Breast epithelium (tissue), 4 donors: Measurements from ENCODE around the gene CAV1. TPM values are rescaled to one million over a fixed set of nuclear protein-coding genes. Genes with fewer than 3 reads are reported as not detected.

Experiments used
- DNase-seq, 2 donors: peaks; one replicate each; pipeline ENCODE4 v3.0.0-alpha.2; 2019; ENCODE audit warnings: low spot score in 2 of 2
- H3K27ac ChIP-seq, 2 donors: fragments of 200-600 bp; sonication (generic) in 1 of 2; one replicate each; pipeline ENCODE4 v1.5.1; 2016 to 2019; ENCODE audit warnings: mild to moderate bottlenecking in 1 of 2
- H3K27me3 ChIP-seq, 2 donors: fragments of 200-600 bp; sonication (generic) in 1 of 2; one replicate each; pipeline versions ENCODE4 v1.5.1 to v1.6.0; 2017 to 2019; ENCODE audit warnings: control low read depth in 1 of 2, mild to moderate bottlenecking in 1 of 2
- H3K36me3 ChIP-seq: fragments of 200-600 bp; one replicate; pipeline ENCODE4 v1.5.1; 2019
- H3K4me1 ChIP-seq, 2 donors: fragments of 200-600 bp; sonication (generic); one replicate each; pipeline ENCODE4 v1.5.1; 2016 to 2019; ENCODE audit warnings: control low read depth in 1 of 2
- H3K4me3 ChIP-seq, 3 donors: fragments of 200-600 bp; sonication (generic); 1 replicate in 2 of 3; 2 replicates in 1 of 3; pipeline ENCODE4 v1.5.1; 2016 to 2019; ENCODE audit warnings: mild to moderate bottlenecking in 3 of 3, moderate library complexity in 2 of 3
- H3K9me3 ChIP-seq, 2 donors: fragments of 200-600 bp; sonication (generic) in 1 of 2; one replicate each; pipeline ENCODE4 v1.5.1; 2016 to 2019; ENCODE audit warnings: control low read depth in 1 of 2
- POLR2A ChIP-seq: fragments of 450-650 bp; IDR thresholded peaks from one replicate; pipeline ENCODE4 v1.6.1; 2016; ENCODE audit warnings: antibody characterized with exemption, mild to moderate bottlenecking, moderate library complexity
- POLR2AphosphoS5 ChIP-seq, 3 donors: sonication (generic); formaldehyde crosslinking; IDR thresholded peaks; one replicate each; pipeline ENCODE4 v1.6.1; 2017; ENCODE audit warnings: antibody characterized with exemption in 3 of 3
- intact Hi-C: fragments of 100-400 bp; cut with DNase I; formaldehyde crosslinking; loops from one replicate; pipeline ENCODE4 v1.15.1; 2023; ENCODE audit warnings: low total_unique reads
- total RNA-seq, 3 donors: library from RNA; depleted of rRNA; stranded (reverse); fragments of >200 nt; gene quantifications; one replicate each; pipeline ENCODE4 v1.1.0, GENCODE V29; 2016
- TF ChIP-seq, protein P1 (sequence below), 3 donors: fragments of 450-650 bp; IDR thresholded peaks; one replicate each; pipeline ENCODE4 v1.5.1; 2016 to 2017; ENCODE audit warnings: antibody characterized with exemption in 3 of 3, mild to moderate bottlenecking in 3 of 3, moderate library complexity in 3 of 3

The CAV1 gene
- total RNA-seq, 3 donors from 2014 or later = 117 to 729 (median 154) TPM

DNA sequence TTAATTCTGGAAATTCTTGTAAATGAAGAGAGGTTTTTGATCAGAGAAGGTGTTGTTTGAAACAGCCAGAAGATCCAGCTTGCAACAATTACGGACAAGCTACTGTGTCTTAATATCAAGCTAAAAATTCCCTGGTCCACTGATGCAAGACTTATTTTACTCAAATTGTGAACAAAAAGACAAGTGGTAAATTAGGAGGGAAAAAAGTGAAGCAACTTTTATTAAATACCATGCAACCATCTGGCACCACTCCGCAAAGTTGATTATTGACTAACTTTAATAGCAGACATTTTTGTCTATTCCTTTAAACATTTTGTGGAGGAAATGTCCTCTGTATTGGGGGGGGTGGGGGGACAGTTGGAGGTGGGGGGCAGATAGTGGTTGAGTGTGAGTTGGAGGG is 30.4 kb upstream of the CAV1 start:
- H3K4me1 ChIP-seq = no peaks in the 10 kb centered on the region
- no peaks in the 10 kb centered on the region for H3K27me3 ChIP-seq
- no peaks in the 10 kb centered on the region for H3K9me3 ChIP-seq
- DNase-seq = no peak
- no peaks in the 10 kb centered on the region for H3K36me3 ChIP-seq
- H3K27ac ChIP-seq = no peak overlapping the region
- intact Hi-C loops = no loop called here
- TF ChIP-seq, protein P1, sequence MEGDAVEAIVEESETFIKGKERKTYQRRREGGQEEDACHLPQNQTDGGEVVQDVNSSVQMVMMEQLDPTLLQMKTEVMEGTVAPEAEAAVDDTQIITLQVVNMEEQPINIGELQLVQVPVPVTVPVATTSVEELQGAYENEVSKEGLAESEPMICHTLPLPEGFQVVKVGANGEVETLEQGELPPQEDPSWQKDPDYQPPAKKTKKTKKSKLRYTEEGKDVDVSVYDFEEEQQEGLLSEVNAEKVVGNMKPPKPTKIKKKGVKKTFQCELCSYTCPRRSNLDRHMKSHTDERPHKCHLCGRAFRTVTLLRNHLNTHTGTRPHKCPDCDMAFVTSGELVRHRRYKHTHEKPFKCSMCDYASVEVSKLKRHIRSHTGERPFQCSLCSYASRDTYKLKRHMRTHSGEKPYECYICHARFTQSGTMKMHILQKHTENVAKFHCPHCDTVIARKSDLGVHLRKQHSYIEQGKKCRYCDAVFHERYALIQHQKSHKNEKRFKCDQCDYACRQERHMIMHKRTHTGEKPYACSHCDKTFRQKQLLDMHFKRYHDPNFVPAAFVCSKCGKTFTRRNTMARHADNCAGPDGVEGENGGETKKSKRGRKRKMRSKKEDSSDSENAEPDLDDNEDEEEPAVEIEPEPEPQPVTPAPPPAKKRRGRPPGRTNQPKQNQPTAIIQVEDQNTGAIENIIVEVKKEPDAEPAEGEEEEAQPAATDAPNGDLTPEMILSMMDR (IDR thresholded peaks at IDR 0.05) = no peak
- no peak for TF ChIP-seq POLR2AphosphoS5 (IDR thresholded peaks at IDR 0.05)
- TF ChIP-seq POLR2A = no peak
- H3K4me3 ChIP-seq = no peak overlapping the region

DNA sequence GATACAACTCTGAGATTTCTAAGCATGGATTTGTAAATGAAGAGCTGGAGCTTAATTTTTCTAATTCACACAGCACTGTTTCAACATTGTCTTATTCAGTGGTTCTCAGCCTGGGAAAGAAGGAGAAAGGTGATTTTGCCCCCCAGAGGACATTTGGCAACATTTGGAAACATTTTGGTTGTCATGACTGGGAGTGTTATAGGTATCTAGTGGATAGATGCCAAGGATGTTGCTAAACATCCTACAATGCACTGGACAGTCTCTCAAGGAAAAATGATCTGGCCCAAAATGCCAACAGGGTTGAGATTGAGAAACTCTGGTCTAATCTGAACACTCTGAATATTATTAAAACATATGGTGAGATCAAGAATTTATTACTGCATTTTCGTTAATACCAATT is 29.1 kb upstream of the CAV1 start:
- no peak overlapping the region for H3K27ac ChIP-seq
- H3K9me3 ChIP-seq = no peaks in the 10 kb centered on the region
- no peak for TF ChIP-seq POLR2AphosphoS5 (IDR thresholded peaks at IDR 0.05)
- TF ChIP-seq POLR2A = no peak
- TF ChIP-seq, protein P1 (IDR thresholded peaks at IDR 0.05) = no peak
- H3K4me1 ChIP-seq = no peaks in the 10 kb centered on the region
- no peaks in the 10 kb centered on the region for H3K36me3 ChIP-seq
- no peak for DNase-seq
- no peaks in the 10 kb centered on the region for H3K27me3 ChIP-seq
- no peak overlapping the region for H3K4me3 ChIP-seq
- intact Hi-C loops = no loop called here

DNA sequence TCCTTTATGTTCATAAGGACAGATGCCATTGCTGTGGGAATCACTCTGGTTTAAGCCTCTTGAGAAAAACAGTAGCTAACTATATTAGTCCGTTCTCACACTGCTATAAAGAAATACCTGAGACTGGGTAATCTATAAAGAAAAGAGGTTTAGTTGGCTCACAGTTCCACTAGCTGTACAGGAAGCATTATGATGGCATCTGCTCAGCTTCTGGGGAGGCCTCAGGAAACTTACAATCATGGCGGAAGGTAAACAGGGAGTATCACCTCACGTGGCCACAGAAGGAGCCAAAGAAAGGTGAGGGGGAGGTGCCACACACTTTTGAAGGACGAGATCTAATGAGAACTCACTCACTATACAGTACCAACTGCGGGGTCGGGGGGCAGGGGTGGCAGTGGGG is 28.2 kb upstream of the CAV1 start:
- no peaks in the 10 kb centered on the region for H3K9me3 ChIP-seq
- no peak overlapping the region for H3K27ac ChIP-seq
- no peak overlapping the region for H3K4me3 ChIP-seq
- H3K27me3 ChIP-seq = no peaks in the 10 kb centered on the region
- intact Hi-C loops = no loop called here
- H3K4me1 ChIP-seq = no peaks in the 10 kb centered on the region
- DNase-seq = no peak
- TF ChIP-seq, protein P1 (IDR thresholded peaks at IDR 0.05) = no peak
- TF ChIP-seq POLR2AphosphoS5 (IDR thresholded peaks at IDR 0.05) = no peak
- no peak for TF ChIP-seq POLR2A
- no peaks in the 10 kb centered on the region for H3K36me3 ChIP-seq

DNA sequence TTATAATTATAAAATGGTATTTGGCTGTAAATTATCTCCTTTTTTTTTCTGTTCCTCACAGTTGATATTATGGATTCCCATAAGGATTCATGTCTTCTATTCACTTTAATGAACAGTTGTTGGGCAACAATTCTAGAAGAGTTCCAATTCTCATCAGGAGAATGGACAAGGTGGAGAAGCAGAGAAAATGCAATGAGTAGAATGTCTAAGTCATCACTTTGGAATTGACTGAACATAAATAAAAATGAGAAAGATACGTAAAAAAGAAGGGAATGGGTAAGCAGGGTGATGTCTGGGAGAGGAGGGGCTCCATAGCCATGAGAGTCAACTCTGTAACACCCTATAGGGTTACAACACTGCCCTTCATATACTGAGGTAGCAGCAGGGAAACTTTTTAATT is 27.1 kb upstream of the CAV1 start:
- intact Hi-C loops = no loop called here
- no peak overlapping the region for H3K27ac ChIP-seq
- no peak for DNase-seq
- no peaks in the 10 kb centered on the region for H3K4me1 ChIP-seq
- H3K27me3 ChIP-seq = no peaks in the 10 kb centered on the region
- no peak for TF ChIP-seq POLR2A
- TF ChIP-seq, protein P1 (IDR thresholded peaks at IDR 0.05) = no peak
- no peak for TF ChIP-seq POLR2AphosphoS5 (IDR thresholded peaks at IDR 0.05)
- H3K9me3 ChIP-seq = no peaks in the 10 kb centered on the region
- H3K36me3 ChIP-seq = no peaks in the 10 kb centered on the region
- H3K4me3 ChIP-seq = no peak overlapping the region

DNA sequence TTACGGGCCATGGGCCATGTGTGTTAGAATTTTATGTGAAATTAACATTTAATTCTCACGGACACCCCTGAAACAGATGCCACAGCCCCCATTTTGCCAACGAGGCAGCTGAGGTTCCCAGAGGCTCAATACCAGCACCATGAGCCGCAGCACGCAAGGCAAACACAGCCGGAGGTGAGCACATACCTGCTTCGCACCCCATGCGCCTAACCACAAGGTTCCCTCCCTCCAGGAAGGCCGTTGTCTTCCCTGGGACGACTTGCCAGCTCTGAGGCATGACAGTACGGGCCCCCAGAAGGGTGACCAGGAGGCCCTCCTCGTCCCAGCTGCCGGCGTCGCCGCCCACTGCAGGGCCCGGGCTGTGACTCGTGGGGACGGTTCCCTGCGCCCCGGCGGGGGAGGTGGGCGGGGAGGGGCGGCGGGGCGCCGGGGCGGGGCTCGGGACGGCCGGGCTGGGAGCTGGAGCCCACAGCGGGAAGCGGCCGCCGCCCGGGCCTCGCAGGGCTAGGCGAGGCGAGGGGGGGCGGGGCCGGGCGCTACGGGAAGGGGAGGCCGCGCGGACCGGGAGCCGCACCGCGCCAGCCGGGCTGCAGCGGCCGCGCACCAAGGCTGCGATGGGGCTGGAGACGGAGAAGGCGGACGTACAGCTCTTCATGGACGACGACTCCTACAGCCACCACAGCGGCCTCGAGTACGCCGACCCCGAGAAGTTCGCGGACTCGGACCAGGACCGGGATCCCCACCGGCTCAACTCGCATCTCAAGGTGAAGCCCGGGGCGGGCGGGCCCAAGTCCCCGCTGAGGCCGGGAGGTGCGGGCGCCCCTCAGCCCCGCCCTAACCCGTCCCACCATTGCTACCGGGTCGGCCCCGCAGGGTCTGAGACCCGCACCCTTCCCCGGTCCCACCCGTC is 25.4 kb upstream of the CAV1 start, which contains the start of gene CAV2:
CAV2 (plus strand) TSS at position 571 of the 910 bp plus-strand sequence; CDS start at position 615, 44 bp downstream.
- intact Hi-C loops = no loop called here

More for the DNA sequence above, 25.4 kb upstream of the CAV1 start, which contains the start of gene CAV2:
- Histone ChIP-seq H3K27ac (peak within 1 kb of the TSS; percentile 97 to 98), H3K9me3 (no peaks in the 10 kb centered on the region), H3K4me3 (peak within 1 kb of the TSS; percentile 80 to 95 (median 81)), H3K27me3 (no peaks in the 10 kb centered on the region), H3K36me3 (no peaks in the 10 kb centered on the region), H3K4me1 (no peaks in the 10 kb centered on the region)
- TF ChIP-seq, protein P1 (IDR thresholded peaks at IDR 0.05) = no peak
- peak in 1 of 3 donors; percentile 45 for TF ChIP-seq POLR2AphosphoS5 (IDR thresholded peaks at IDR 0.05)
- DNase-seq = peak; percentile 62 to 82
